SK-N-SH (cell line): ENCODE data around the gene TUSC7. TPM values are rescaled to one million over a fixed set of nuclear protein-coding genes. Genes with fewer than 3 reads are reported as not detected.

ENCODE experiments used
- CTCF ChIA-PET: fragments of 300-600, 350-600 bp; formaldehyde crosslinking; extraction: SDS; loops from one replicate; lab custom pipeline; 2021; lab: Yijun Ruan, JAX
- POLR2A ChIA-PET: fragments of 350-600 bp; sonication (Branson Sonifier 250); formaldehyde crosslinking; extraction: SDS; loops from one replicate; lab custom pipeline; 2020; ENCODE audit warnings: antibody characterized with exemption, inconsistent platforms; lab: Yijun Ruan, JAX
- DNase-seq: peaks from one replicate; pipeline ENCODE4 v3.0.0; 2012
- H2AFZ ChIP-seq: fragments of 200-600 bp; sonication (generic); 2 replicates; pipeline ENCODE4 v1.8.1; 2016; ENCODE audit warnings: antibody characterized with exemption, mild to moderate bottlenecking, low read depth
- H3F3A ChIP-seq: fragments of 200-600 bp; sonication (generic); replicated peaks from 2 replicates; pipeline ENCODE3; 2016; ENCODE audit warnings: antibody characterized with exemption, mild to moderate bottlenecking; ENCODE audit not compliant: insufficient read depth
- H3K27ac ChIP-seq, 2 experiments: fragments of 200-500 bp in 1 of 2; fragments of 200-600 bp in 1 of 2; sonication (Bioruptor generic) in 1 of 2; sonication (generic), shearing (Covaris generic) in 1 of 2; 2 replicates each; pipeline versions ENCODE4 v1.5.1 to v1.6.1; 2014 to 2016; ENCODE audit warnings: low read depth in 2 of 2, inconsistent platforms in 1 of 2, low read length in 1 of 2, mild to moderate bottlenecking in 1 of 2, mixed read lengths in 1 of 2
- H3K27me3 ChIP-seq: fragments of 200-600 bp; sonication (generic), shearing (Covaris generic); 2 replicates; pipeline ENCODE4 v1.6.1; 2016; ENCODE audit warnings: mixed run types; ENCODE audit not compliant: insufficient read depth
- H3K36me3 ChIP-seq, 2 experiments: fragments of 200-500 bp in 1 of 2; fragments of 200-600 bp in 1 of 2; sonication (Bioruptor generic) in 1 of 2; sonication (generic) in 1 of 2; replicated peaks in 1 of 2; 2 replicates each; pipeline versions ENCODE3 to v1.5.1; 2014 to 2016; ENCODE audit warnings: low read length in 1 of 2, mild to moderate bottlenecking in 1 of 2; ENCODE audit not compliant: insufficient read depth in 2 of 2, control insufficient read depth in 1 of 2
- H3K4me1 ChIP-seq, 2 experiments: fragments of 200-500 bp in 1 of 2; fragments of 200-600 bp in 1 of 2; sonication (Bioruptor generic) in 1 of 2; sonication (generic), shearing (Covaris generic) in 1 of 2; 2 replicates each; pipeline versions ENCODE4 v1.5.1 to v1.6.1; 2014 to 2016; ENCODE audit warnings: low read depth in 1 of 2, low read length in 1 of 2, mixed run types in 1 of 2; ENCODE audit not compliant: insufficient read depth in 2 of 2, control insufficient read depth in 1 of 2
- H3K4me2 ChIP-seq: fragments of 200-600 bp; sonication (generic), shearing (Covaris generic); 2 replicates; pipeline ENCODE4 v1.6.1; 2017; ENCODE audit warnings: mixed run types
- H3K4me3 ChIP-seq, 2 experiments: fragments of 200-500 bp in 1 of 2; fragments of 200-600 bp in 1 of 2; sonication (Bioruptor generic) in 1 of 2; sonication (generic), shearing (Covaris generic) in 1 of 2; 2 replicates each; pipeline versions ENCODE4 v1.5.1 to v1.8.1; 2014 to 2016; ENCODE audit warnings: low read depth in 2 of 2, inconsistent platforms in 1 of 2, low read length in 1 of 2, mild to moderate bottlenecking in 1 of 2, mixed read lengths in 1 of 2, moderate library complexity in 1 of 2
- H3K79me2 ChIP-seq: fragments of 200-600 bp; sonication (generic); 2 replicates; pipeline ENCODE4 v1.8.1; 2017; ENCODE audit warnings: mild to moderate bottlenecking; ENCODE audit not compliant: insufficient read depth
- H3K9ac ChIP-seq: fragments of 200-600 bp; sonication (generic); 2 replicates; pipeline ENCODE4 v1.6.1; 2017; ENCODE audit warnings: mixed run types
- H3K9me2 ChIP-seq: fragments of 200-600 bp; sonication (generic); 2 replicates; pipeline ENCODE4 v1.6.1; 2017; ENCODE audit warnings: mixed run types
- H3K9me3 ChIP-seq: fragments of 200-600 bp; sonication (generic); 2 replicates; pipeline ENCODE4 v1.6.1; 2017; ENCODE audit warnings: mixed run types, mild to moderate bottlenecking, moderate library complexity
- H4K20me1 ChIP-seq: fragments of 200-600 bp; sonication (generic); 2 replicates; pipeline ENCODE4 v1.6.1; 2017; ENCODE audit warnings: mild to moderate bottlenecking, mixed run types; ENCODE audit not compliant: insufficient read depth
- CHD2 ChIP-seq: fragments of 150-350 bp; IDR thresholded peaks from 2 replicates; pipeline ENCODE4 v1.6.1; 2018; ENCODE audit warnings: low read length; ENCODE audit not compliant: partially characterized antibody
- ELF1 ChIP-seq: IDR thresholded peaks from 2 replicates; pipeline ENCODE4 v1.4.0; 2012
- FOXM1 ChIP-seq: IDR thresholded peaks from 2 replicates; pipeline ENCODE4 v1.4.0; 2012; ENCODE audit warnings: low read depth, mild to moderate bottlenecking
- GABPA ChIP-seq: IDR thresholded peaks from 2 replicates; pipeline ENCODE4 v1.4.0; 2012; ENCODE audit warnings: low read depth, mild to moderate bottlenecking
- GATA2 ChIP-seq: sonication (generic); formaldehyde crosslinking; IDR thresholded peaks from 2 replicates; pipeline ENCODE4 v1.5.0; 2020; ENCODE audit warnings: mild to moderate bottlenecking, missing genetic modification reagents
- IRF3 ChIP-seq: fragments of 150-350 bp; IDR thresholded peaks from 2 replicates; pipeline ENCODE4 v1.6.1; 2016; ENCODE audit warnings: mild to moderate bottlenecking, low read depth, low read length
- JUND ChIP-seq: IDR thresholded peaks from 2 replicates; pipeline ENCODE4 v1.4.0; 2012
- MAX ChIP-seq: IDR thresholded peaks from 2 replicates; pipeline ENCODE4 v1.4.0; 2012; ENCODE audit warnings: low read depth
- MEF2A ChIP-seq: IDR thresholded peaks from 2 replicates; pipeline ENCODE4 v1.4.0; 2012; ENCODE audit warnings: low read depth, borderline replicate concordance
- NFIC ChIP-seq: IDR thresholded peaks from 2 replicates; pipeline ENCODE4 v1.4.0; 2012; ENCODE audit warnings: borderline replicate concordance
- NRF1 ChIP-seq: IDR thresholded peaks from 2 replicates; pipeline ENCODE4 v1.6.1; 2012; ENCODE audit warnings: low read depth, mild to moderate bottlenecking, low read length
- PBX3 ChIP-seq: IDR thresholded peaks from 2 replicates; pipeline ENCODE4; 2012
- RCOR1 ChIP-seq: fragments of 150-350 bp; IDR thresholded peaks from 2 replicates; pipeline ENCODE4 v1.6.1; 2017; ENCODE audit warnings: antibody characterized with exemption, low read length
- REST ChIP-seq: IDR thresholded peaks from 2 replicates; pipeline ENCODE4 v1.6.1; 2012; ENCODE audit warnings: mild to moderate bottlenecking, low read depth, low read length, moderate library complexity
- RFX5 ChIP-seq: IDR thresholded peaks from 2 replicates; pipeline ENCODE4 v1.6.1; 2012; ENCODE audit warnings: mild to moderate bottlenecking, improper control_type of control experiment, low read length
- RXRA ChIP-seq: IDR thresholded peaks from 2 replicates; pipeline ENCODE4 v1.4.0; 2012; ENCODE audit warnings: low read depth, mild to moderate bottlenecking, borderline replicate concordance
- SMC3 ChIP-seq: IDR thresholded peaks from 2 replicates; pipeline ENCODE4 v1.6.1; 2012; ENCODE audit warnings: low read depth, low read length, improper control_type of control experiment
- TCF12 ChIP-seq: IDR thresholded peaks from 2 replicates; pipeline ENCODE4 v1.4.0; 2012
- USF1 ChIP-seq: IDR thresholded peaks from 2 replicates; pipeline ENCODE4 v1.4.0; 2012; ENCODE audit warnings: low read depth, borderline replicate concordance
- USF2 ChIP-seq: fragments of 150-350 bp; IDR thresholded peaks from 2 replicates; pipeline ENCODE4 v1.6.1; 2017; ENCODE audit warnings: antibody characterized with exemption, low read length, low read depth, borderline replicate concordance
- YY1 ChIP-seq: IDR thresholded peaks from 2 replicates; pipeline ENCODE4 v1.4.0; 2012; ENCODE audit warnings: low read depth, mild to moderate bottlenecking
- WGBS: methylation state at CpG from one replicate; pipeline ENCODE4 v1.1.6; 2017; ENCODE audit warnings: low lambda C conversion rate; 5-methylcytosine and 5-hydroxymethylcytosine counted together
- polyA plus RNA-seq, 3 experiments: library from polyadenylated mRNA; depleted of rRNA; stranded (reverse); fragments of >200 nt; gene quantifications; 2 replicates each; pipeline ENCODE4 v1.2.3, GENCODE V29; 2012

The TUSC7 gene
- polyA plus RNA-seq (2012; rRNA removed): not detected in 2 replicates
- polyA plus RNA-seq (2012; cell fraction: cytosol; rRNA removed): not detected in 2 replicates
- not detected in 2 replicates for polyA plus RNA-seq (2012; cell fraction: nucleus; rRNA removed)

- Histone ChIP-seq H3K4me3 (no peak within 1 kb of the TSS), H3K9me3 (no peaks in the 10 kb centered on the region)
- POLR2A ChIA-PET: no interaction called here
- TF ChIP-seq JUND: no peak
- no peak for TF ChIP-seq TCF12
- no peak for TF ChIP-seq MEF2A
- no peak for TF ChIP-seq FOXM1
- no peak for TF ChIP-seq SMC3
- TF ChIP-seq RCOR1: no peak
- TF ChIP-seq IRF3: no peak
- no peak for TF ChIP-seq USF2
- no peak for TF ChIP-seq RFX5
- TF ChIP-seq CHD2: no peak
- no peak for TF ChIP-seq PBX3
- TF ChIP-seq, all 33 proteins: peak for 0
- no peak within 1 kb of the TSS for H3K9ac ChIP-seq
- CTCF ChIA-PET: interaction anchor here (0.9 kb wide), 1 partner anchor 62 kb away, joined by 3 read pairs; no protein-coding TSS in a partner anchor
- no peak within 1 kb of the TSS for H3K4me2 ChIP-seq
- no peaks in the 10 kb centered on the region for H3K27me3 ChIP-seq
- H2AFZ ChIP-seq: no peak within 1 kb of the TSS
- H3K27ac ChIP-seq: no peak within 1 kb of the TSS
- no peaks in the 10 kb centered on the region for H3K9me2 ChIP-seq
- H4K20me1 ChIP-seq: no peaks in the 10 kb centered on the region
- no peaks in the 10 kb centered on the region for H3K79me2 ChIP-seq
- DNase-seq: no peak
- peaks cover 0 to 2% of the 10 kb centered on the region in 2 experiments; a peak in 2 of 4 replicates for H3K4me1 ChIP-seq
- H3F3A ChIP-seq: no peaks in the 10 kb centered on the region
- H3K36me3 ChIP-seq: no peaks in the 10 kb centered on the region
- WGBS: 70% methylated on average over 4 of the region's 4 CpGs
These were observed at the start of gene TUSC7 for GRCh38 chr3:116709479-116709878. Gene TUSC7, plus strand, starts transcription at chr3:116709779.

GRCh38 chr3:116661196-116661595, 48.4 kb upstream of the TUSC7 start:
- DNase-seq: no peak
- H3K4me3 ChIP-seq: no peak overlapping the region
- no peaks in the 10 kb centered on the region for H3K27me3 ChIP-seq
- H3F3A ChIP-seq: no peaks in the 10 kb centered on the region
- no peaks in the 10 kb centered on the region for H3K79me2 ChIP-seq
- peaks cover 0 to 4% of the 10 kb centered on the region in 2 experiments; a peak in 1 of 4 replicates for H3K4me1 ChIP-seq
- no peak overlapping the region for H2AFZ ChIP-seq
- H4K20me1 ChIP-seq: no peaks in the 10 kb centered on the region
- H3K9ac ChIP-seq: no peak overlapping the region
- POLR2A ChIA-PET: no interaction called here
- H3K9me2 ChIP-seq: no peaks in the 10 kb centered on the region
- no peak overlapping the region for H3K4me2 ChIP-seq
- 64% methylated on average over 1 of the region's 1 CpG for WGBS
- no peak overlapping the region for H3K27ac ChIP-seq
- no peaks in the 10 kb centered on the region for H3K36me3 ChIP-seq
- H3K9me3 ChIP-seq: no peaks in the 10 kb centered on the region
- CTCF ChIA-PET: interaction anchor here (1.0 kb wide), 1 partner anchor 521 kb away, joined by 3 read pairs; no protein-coding TSS in a partner anchor
- TF ChIP-seq ELF1 (no peak), PBX3 (no peak), RXRA (no peak), NRF1 (no peak), GATA2 (CRISPR knock-in tag) (no peak), REST (no peak), MAX (no peak), USF1 (no peak), GABPA (no peak), YY1 (no peak), NFIC (no peak), JUND (no peak), RFX5 (no peak)
